ENCODE data around the gene PTX3. TPM values are rescaled to one million over a fixed set of nuclear protein-coding genes. Genes with fewer than 3 reads are reported as not detected.

PTX3 gene
- total RNA-seq, 2 donors from 2014 or later = 13.5 to 16.5 TPM

DNA sequence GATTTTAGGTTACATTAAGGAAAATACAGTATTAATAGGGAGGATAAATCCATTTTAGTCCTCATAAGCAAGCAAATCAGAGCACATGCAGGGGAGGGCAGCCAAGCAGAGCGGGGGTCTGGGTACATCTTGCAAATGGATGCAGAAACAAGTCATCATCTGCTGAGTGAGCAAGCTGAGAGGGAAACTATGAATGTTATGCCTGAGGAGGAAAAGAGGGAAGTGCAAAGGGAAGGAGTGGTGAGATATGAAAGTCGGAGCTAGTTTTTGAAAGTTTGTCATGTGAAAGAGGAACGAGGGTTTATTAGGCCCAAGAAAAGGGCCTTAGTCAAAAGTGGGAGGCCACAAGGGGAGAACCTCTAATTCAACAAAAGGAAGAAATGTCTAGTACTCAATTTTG, 15.4 kb downstream of the PTX3 start:
- Histone ChIP-seq H3K9me3 (no peaks in the 10 kb centered on the region), H3K27ac (no peak overlapping the region), H3K27me3 (no peaks in the 10 kb centered on the region), H3K4me1 (no peaks in the 10 kb centered on the region), H3K4me3 (no peak overlapping the region), H3K36me3 (replicated peaks in 1 of 2; ENCODE audit: insufficient read depth in 1 of 2, low read depth in 2 of 2) (no peaks in the 10 kb centered on the region)
- WGBS, 2 donors = 69 to 82% methylated on average over 3 of the region's 3 CpGs
- ATAC-seq (no peak), DNase-seq (no peak)
- no peak for TF ChIP-seq POLR2A (IDR thresholded peaks at IDR 0.05)
- TF ChIP-seq, protein P1, sequence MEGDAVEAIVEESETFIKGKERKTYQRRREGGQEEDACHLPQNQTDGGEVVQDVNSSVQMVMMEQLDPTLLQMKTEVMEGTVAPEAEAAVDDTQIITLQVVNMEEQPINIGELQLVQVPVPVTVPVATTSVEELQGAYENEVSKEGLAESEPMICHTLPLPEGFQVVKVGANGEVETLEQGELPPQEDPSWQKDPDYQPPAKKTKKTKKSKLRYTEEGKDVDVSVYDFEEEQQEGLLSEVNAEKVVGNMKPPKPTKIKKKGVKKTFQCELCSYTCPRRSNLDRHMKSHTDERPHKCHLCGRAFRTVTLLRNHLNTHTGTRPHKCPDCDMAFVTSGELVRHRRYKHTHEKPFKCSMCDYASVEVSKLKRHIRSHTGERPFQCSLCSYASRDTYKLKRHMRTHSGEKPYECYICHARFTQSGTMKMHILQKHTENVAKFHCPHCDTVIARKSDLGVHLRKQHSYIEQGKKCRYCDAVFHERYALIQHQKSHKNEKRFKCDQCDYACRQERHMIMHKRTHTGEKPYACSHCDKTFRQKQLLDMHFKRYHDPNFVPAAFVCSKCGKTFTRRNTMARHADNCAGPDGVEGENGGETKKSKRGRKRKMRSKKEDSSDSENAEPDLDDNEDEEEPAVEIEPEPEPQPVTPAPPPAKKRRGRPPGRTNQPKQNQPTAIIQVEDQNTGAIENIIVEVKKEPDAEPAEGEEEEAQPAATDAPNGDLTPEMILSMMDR (IDR thresholded peaks at IDR 0.05) = no peak
- intact Hi-C loops (cut with DNase I) = no loop called here

DNA sequence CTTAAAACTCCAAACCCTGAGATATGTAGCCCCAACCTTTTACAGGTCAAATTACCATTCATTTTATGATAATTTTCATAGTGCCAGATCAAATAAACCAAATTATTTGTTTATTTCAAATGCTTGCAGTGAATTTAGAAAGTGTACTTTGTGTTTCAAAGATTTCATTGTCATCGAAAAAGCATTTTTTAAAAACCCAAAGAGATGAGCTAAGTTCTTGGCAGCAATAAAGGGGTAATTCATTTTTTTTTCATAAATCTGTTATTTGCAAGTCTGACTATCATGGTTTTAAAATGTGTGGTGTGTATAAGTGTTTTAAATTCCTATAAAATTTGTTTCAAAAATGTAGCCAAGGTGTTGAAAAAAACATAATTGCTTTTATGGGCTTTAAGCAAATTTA, 17.2 kb downstream of the PTX3 start:
- DNase-seq (no peak), ATAC-seq (no peak)
- Histone ChIP-seq H3K27me3 (no peaks in the 10 kb centered on the region), H3K4me3 (no peak overlapping the region), H3K36me3 (replicated peaks in 1 of 2; ENCODE audit: insufficient read depth in 1 of 2, low read depth in 2 of 2) (no peaks in the 10 kb centered on the region), H3K9me3 (no peaks in the 10 kb centered on the region), H3K4me1 (no peaks in the 10 kb centered on the region), H3K27ac (no peak overlapping the region)
- intact Hi-C loops (cut with DNase I) = no loop called here
- WGBS, 2 donors = 67 to 86% methylated on average over 1 of the region's 1 CpG
- TF ChIP-seq, protein P1 (IDR thresholded peaks at IDR 0.05) = no peak
- no peak for TF ChIP-seq POLR2A (IDR thresholded peaks at IDR 0.05)

DNA sequence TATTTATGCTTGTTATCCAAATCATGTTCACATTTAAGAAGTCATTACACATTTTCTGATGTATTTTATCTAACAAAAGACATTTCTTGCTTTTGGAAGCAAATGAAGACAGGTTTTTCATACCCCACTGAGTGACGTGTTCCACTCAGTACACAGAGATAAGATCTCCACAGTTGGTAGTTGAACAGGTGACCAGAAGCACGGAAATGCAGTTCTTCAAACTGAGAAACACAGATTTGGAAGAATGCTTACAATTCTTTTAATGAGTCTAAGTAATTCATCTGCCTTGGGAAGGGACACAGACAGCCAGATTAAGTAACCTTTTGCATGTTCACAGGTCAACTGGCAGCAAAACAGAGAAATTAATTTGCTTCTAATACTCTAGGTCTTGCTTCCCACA, 23.1 kb downstream of the PTX3 start:
- no peak for ATAC-seq
- H3K36me3 ChIP-seq (replicated peaks in 1 of 2; ENCODE audit: insufficient read depth in 1 of 2, low read depth in 2 of 2) = no peaks in the 10 kb centered on the region
- H3K27me3 ChIP-seq = no peaks in the 10 kb centered on the region
- DNase-seq = no peak
- intact Hi-C loops (cut with DNase I) = no loop called here
- H3K4me3 ChIP-seq = no peak overlapping the region
- TF ChIP-seq POLR2A (IDR thresholded peaks at IDR 0.05) = no peak
- TF ChIP-seq, protein P1 (IDR thresholded peaks at IDR 0.05) = no peak
- H3K4me1 ChIP-seq = no peaks in the 10 kb centered on the region
- no peak overlapping the region for H3K27ac ChIP-seq
- no peaks in the 10 kb centered on the region for H3K9me3 ChIP-seq
- 66 to 79% methylated on average over 2 of the region's 2 CpGs for WGBS, 2 donors

GRCh38 chr3:157460253-157460652, 23.6 kb downstream of the PTX3 start:
- Histone ChIP-seq H3K27ac (no peak overlapping the region), H3K4me1 (no peaks in the 10 kb centered on the region), H3K9me3 (no peaks in the 10 kb centered on the region), H3K4me3 (no peak overlapping the region), H3K36me3 (replicated peaks in 1 of 2; ENCODE audit: insufficient read depth in 1 of 2, low read depth in 2 of 2) (no peaks in the 10 kb centered on the region), H3K27me3 (no peaks in the 10 kb centered on the region)
- no peak for ATAC-seq
- intact Hi-C loops (cut with DNase I) = no loop called here
- TF ChIP-seq POLR2A (IDR thresholded peaks at IDR 0.05) = no peak
- TF ChIP-seq, protein P1 (IDR thresholded peaks at IDR 0.05) = no peak
- DNase-seq = no peak
- 72 to 79% methylated on average over 2 of the region's 2 CpGs for WGBS, 2 donors

DNA sequence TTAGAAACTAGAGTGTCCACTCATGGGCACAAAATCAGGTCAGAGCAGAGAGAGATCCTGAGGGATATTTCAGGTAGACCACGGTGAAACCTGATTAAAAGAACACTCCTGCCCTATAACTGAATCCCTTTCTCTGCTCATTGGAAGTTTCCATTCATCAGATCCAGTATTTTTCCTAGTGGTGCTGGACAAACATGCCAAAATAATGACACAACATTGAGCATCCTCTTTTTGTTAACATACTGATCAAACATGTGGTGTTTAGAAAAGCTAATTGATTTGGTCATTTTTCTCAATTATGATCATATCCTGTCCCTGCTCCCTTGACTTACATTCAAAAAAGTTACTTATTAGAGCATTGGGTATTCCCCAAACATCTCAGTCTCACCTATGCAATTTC, 27.2 kb downstream of the PTX3 start:
- TF ChIP-seq, protein P1 (IDR thresholded peaks at IDR 0.05) = no peak
- TF ChIP-seq POLR2A (IDR thresholded peaks at IDR 0.05) = no peak
- 94 to 96% methylated on average over 1 of the region's 1 CpG for WGBS, 2 donors
- DNase-seq = no peak
- Histone ChIP-seq H3K9me3 (no peaks in the 10 kb centered on the region), H3K27ac (no peak overlapping the region), H3K27me3 (no peaks in the 10 kb centered on the region), H3K4me1 (no peaks in the 10 kb centered on the region), H3K4me3 (no peak overlapping the region), H3K36me3 (replicated peaks in 1 of 2; ENCODE audit: insufficient read depth in 1 of 2, low read depth in 2 of 2) (no peaks in the 10 kb centered on the region)
- intact Hi-C loops (cut with DNase I) = no loop called here
- no peak for ATAC-seq

All from body of pancreas (tissue), 4 donors.